DND-41 (cell line): Measurements from ENCODE around the gene SLC43A1.

ENCODE experiments used
- ATAC-seq: fragments of 200-7000 bp; cut with Tn5 transposase; 3 replicates; pipeline ENCODE4 v1.9.1; 2021; ENCODE audit warnings: low read depth; ENCODE audit not compliant: insufficient read depth
- DNase-seq: peaks from one replicate; pipeline ENCODE4 v3.0.0-alpha.2; 2020
- H2AFZ ChIP-seq: 2 replicates; pipeline ENCODE4 v1.6.0; 2012; ENCODE audit warnings: low read depth, low read length
- H3K27ac ChIP-seq: 2 replicates; pipeline ENCODE4 v1.5.1; 2012; ENCODE audit warnings: low read length, inconsistent platforms
- H3K27me3 ChIP-seq: fragments of 200-600 bp; sonication (generic); 2 replicates; pipeline ENCODE4 v1.6.0; 2012; ENCODE audit warnings: low read length, mild to moderate bottlenecking, inconsistent platforms; ENCODE audit not compliant: insufficient read depth, poor library complexity
- H3K36me3 ChIP-seq: 2 replicates; pipeline ENCODE4 v1.5.1; 2012; ENCODE audit warnings: low read length, inconsistent platforms; ENCODE audit not compliant: insufficient read depth
- H3K4me1 ChIP-seq: 2 replicates; pipeline ENCODE4 v1.5.1; 2012; ENCODE audit warnings: mild to moderate bottlenecking, low read length; ENCODE audit not compliant: insufficient read depth
- H3K4me2 ChIP-seq: 2 replicates; pipeline ENCODE4 v1.6.0; 2012; ENCODE audit warnings: mild to moderate bottlenecking, moderate library complexity, low read length, inconsistent platforms; ENCODE audit not compliant: insufficient read depth
- H3K4me3 ChIP-seq, 2 experiments: fragments of 200-600 bp in 1 of 2; shearing (Covaris generic) in 1 of 2; 2 replicates each; pipeline ENCODE4 v1.5.1; 2012 to 2016; ENCODE audit warnings: inconsistent platforms in 2 of 2, low read length in 2 of 2, mild to moderate bottlenecking in 2 of 2, low read depth in 1 of 2, moderate library complexity in 1 of 2
- H3K79me2 ChIP-seq: 2 replicates; pipeline ENCODE4 v1.6.0; 2012; ENCODE audit warnings: low read length, inconsistent platforms; ENCODE audit not compliant: insufficient read depth
- H3K9ac ChIP-seq: 2 replicates; pipeline ENCODE4 v1.6.0; 2012; ENCODE audit warnings: low read depth, mild to moderate bottlenecking, inconsistent platforms, low read length, moderate library complexity
- H3K9me3 ChIP-seq: 2 replicates; pipeline ENCODE4 v1.5.1; 2012; ENCODE audit warnings: low read length, moderate library complexity, mild to moderate bottlenecking, inconsistent platforms; ENCODE audit not compliant: insufficient read depth, severe bottlenecking
- H4K20me1 ChIP-seq: 2 replicates; pipeline ENCODE4 v1.6.0; 2012; ENCODE audit warnings: low read length; ENCODE audit not compliant: insufficient read depth
- CTCF ChIP-seq: IDR thresholded peaks from 2 replicates; pipeline ENCODE4 v1.5.1; 2012; ENCODE audit warnings: borderline replicate concordance, low read length, moderate library complexity, mild to moderate bottlenecking; ENCODE audit not compliant: poor library complexity, severe bottlenecking; ENCODE audit errors: extremely low read depth
- EZH2 ChIP-seq: IDR thresholded peaks from 3 replicates; pipeline ENCODE4 v1.6.1; 2012; ENCODE audit warnings: borderline replicate concordance, low read depth, mild to moderate bottlenecking, moderate library complexity, low read length, inconsistent platforms; ENCODE audit not compliant: severe bottlenecking

The SLC43A1 gene

DNA sequence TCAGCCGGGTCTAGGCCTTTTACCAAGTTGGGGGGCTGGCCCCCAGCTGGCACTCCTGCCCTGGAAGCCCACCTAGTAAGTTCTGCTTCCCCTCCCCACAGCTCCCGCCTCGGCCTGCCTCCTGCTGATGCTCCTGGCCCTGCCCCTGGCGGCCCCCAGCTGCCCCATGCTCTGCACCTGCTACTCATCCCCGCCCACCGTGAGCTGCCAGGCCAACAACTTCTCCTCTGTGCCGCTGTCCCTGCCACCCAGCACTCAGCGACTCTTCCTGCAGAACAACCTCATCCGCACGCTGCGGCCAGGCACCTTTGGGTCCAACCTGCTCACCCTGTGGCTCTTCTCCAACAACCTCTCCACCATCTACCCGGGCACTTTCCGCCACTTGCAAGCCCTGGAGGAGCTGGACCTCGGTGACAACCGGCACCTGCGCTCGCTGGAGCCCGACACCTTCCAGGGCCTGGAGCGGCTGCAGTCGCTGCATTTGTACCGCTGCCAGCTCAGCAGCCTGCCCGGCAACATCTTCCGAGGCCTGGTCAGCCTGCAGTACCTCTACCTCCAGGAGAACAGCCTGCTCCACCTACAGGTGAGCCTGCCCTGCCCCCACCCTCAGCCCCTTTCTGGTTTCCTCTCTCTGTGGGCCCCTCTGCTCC lies 47.9 kb downstream of the SLC43A1 start:
- H4K20me1 ChIP-seq = no peaks in the 10 kb centered on the region
- no peaks in the 10 kb centered on the region for H3K36me3 ChIP-seq
- no peak for TF ChIP-seq EZH2
- TF ChIP-seq CTCF = no peak
- ATAC-seq (no peak), DNase-seq (no peak)
- no peak overlapping the region for H3K27ac ChIP-seq
- H3K4me2 ChIP-seq = no peak overlapping the region
- H3K4me3 ChIP-seq = no peak overlapping the region
- H3K9me3 ChIP-seq = no peaks in the 10 kb centered on the region
- no peak overlapping the region for H2AFZ ChIP-seq
- no peaks in the 10 kb centered on the region for H3K4me1 ChIP-seq
- no peaks in the 10 kb centered on the region for H3K79me2 ChIP-seq
- H3K27me3 ChIP-seq = no peaks in the 10 kb centered on the region
- no peak overlapping the region for H3K9ac ChIP-seq

DNA sequence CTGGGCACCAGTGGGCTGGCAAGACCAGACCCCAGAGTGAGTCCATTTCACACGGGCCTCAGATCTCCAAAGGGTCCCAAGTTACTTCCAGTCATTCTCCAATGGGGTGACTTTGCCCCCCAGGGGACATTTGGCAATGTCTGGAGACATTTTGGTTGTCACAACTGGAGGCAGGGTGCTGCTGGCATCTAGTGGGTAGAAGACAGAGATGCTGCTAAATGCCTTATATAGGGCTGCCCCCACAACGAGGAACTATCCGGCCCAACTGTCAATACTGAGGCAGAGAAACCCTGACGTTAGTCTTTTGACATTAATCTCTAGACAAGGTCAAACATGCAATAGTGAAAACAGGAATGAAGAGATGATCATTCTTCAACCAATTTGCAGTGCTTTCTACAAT lies 48.8 kb downstream of the SLC43A1 start:
- Histone ChIP-seq H3K36me3 (no peaks in the 10 kb centered on the region), H4K20me1 (no peaks in the 10 kb centered on the region), H2AFZ (no peak overlapping the region), H3K27me3 (peaks cover 5% of the 10 kb centered on the region), H3K4me2 (no peak overlapping the region), H3K9me3 (no peaks in the 10 kb centered on the region), H3K4me1 (no peaks in the 10 kb centered on the region), H3K4me3 (no peak overlapping the region), H3K27ac (no peak overlapping the region), H3K9ac (no peak overlapping the region), H3K79me2 (no peaks in the 10 kb centered on the region)
- no peak for ATAC-seq
- DNase-seq = no peak
- no peak for TF ChIP-seq EZH2
- peak; percentile 7 for TF ChIP-seq CTCF

DNA sequence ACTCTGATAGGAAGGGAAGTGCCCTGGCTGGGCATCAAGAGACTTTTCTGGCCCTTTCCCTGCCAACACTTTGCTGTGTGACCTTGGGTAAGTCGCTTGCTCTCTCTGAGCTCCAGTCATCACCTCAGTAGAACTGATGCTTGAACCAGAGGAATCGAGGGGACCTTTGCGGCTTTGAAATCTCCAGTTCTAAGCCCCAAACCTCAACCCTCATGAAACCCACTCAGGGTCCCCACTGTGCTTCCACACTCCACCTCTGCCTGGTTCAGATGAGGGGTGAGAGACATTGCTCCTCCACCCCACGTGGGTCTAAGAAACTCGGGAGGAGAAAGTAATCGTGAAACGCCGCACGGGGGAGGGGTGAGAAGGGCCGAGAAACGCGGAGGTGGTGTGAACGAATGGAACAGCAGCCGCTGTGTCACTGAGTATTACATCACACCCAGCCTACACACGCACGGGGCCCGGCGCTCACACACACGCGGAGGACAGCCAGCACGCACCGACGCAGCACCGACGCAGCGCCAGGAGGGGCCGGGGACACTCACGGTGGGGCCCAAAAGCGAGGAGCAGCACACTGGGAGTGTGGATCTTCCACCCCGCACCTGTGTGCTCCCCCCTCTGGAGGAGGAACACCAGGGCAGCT lies 50.8 kb downstream of the SLC43A1 start:
- no peak for DNase-seq
- Histone ChIP-seq H4K20me1 (peaks cover 3% of the 10 kb centered on the region), H3K27ac (no peak overlapping the region), H3K4me2 (no peak overlapping the region), H3K4me3 (no peak overlapping the region), H3K9me3 (no peaks in the 10 kb centered on the region), H3K27me3 (peaks cover 22% of the 10 kb centered on the region), H2AFZ (no peak overlapping the region), H3K4me1 (peaks cover 20% of the 10 kb centered on the region), H3K9ac (no peak overlapping the region), H3K79me2 (no peaks in the 10 kb centered on the region), H3K36me3 (no peaks in the 10 kb centered on the region)
- TF ChIP-seq EZH2 (no peak), CTCF (no peak)
- no peak for ATAC-seq
